K562 (cell line): ENCODE measurements around the gene ZNF485. TPM values are rescaled to one million over a fixed set of nuclear protein-coding genes. Genes with fewer than 3 reads are reported as not detected.

Experiments used
- ATAC-seq: fragments of 200-7000 bp; cut with Tn5 transposase; 3 replicates; pipeline ENCODE4 v1.9.1; 2020; ENCODE audit warnings: moderate library complexity
- BruUV-seq: library from RNA; stranded (reverse); fragments of 400-500 nt; replicated peaks from 2 replicates; lab custom pipeline; 2021; lab: Mats Ljungman, UMichigan
- CTCF ChIA-PET: fragments of 300-600 bp; formaldehyde crosslinking; extraction: SDS; loops from one replicate; lab custom pipeline; 2021; ENCODE audit warnings: low intra/inter-chr PET ratio; lab: Yijun Ruan, JAX
- POLR2A ChIA-PET: fragments of 300-600, 350-650 bp; sonication (Branson Sonifier 250); formaldehyde crosslinking; extraction: SDS; loops from one replicate; lab custom pipeline; 2021; ENCODE audit warnings: antibody characterized with exemption, inconsistent platforms; lab: Yijun Ruan, JAX
- DNase-seq, 4 experiments: peaks; one replicate each; pipeline versions ENCODE4 v3.0.0 to v3.0.0-alpha.2; 2011 to 2018; ENCODE audit warnings: low spot score in 3 of 4, mixed read lengths in 3 of 4; ENCODE audit errors: extremely low read depth in 1 of 4
- FAIRE-seq: peaks from 2 replicates; lab custom pipeline; 2011; peaks lifted over from hg19 to GRCh38; lab: Jason Lieb, UNC
- H2AFZ ChIP-seq: 2 replicates; pipeline ENCODE4 v1.6.0; 2011; ENCODE audit warnings: low read depth, low read length, control low read depth, inconsistent platforms
- H3K27ac ChIP-seq: fragments of 200-600 bp; 3 replicates; pipeline ENCODE4 v1.8.0; 2011; ENCODE audit warnings: low read depth, mild to moderate bottlenecking, control low read depth, inconsistent platforms, low read length, moderate library complexity, mixed read lengths; ENCODE audit errors: extremely low read depth
- H3K27me3 ChIP-seq, 2 experiments: fragments of 300-600 bp in 1 of 2; 2 replicates in 1 of 2; 3 replicates in 1 of 2; pipeline versions ENCODE4 v1.6.0 to v1.8.0; 2011; ENCODE audit warnings: inconsistent platforms in 2 of 2, low read length in 2 of 2, mild to moderate bottlenecking in 1 of 2, mixed read lengths in 1 of 2, moderate library complexity in 1 of 2; ENCODE audit not compliant: control insufficient read depth in 2 of 2, insufficient read depth in 2 of 2
- H3K36me3 ChIP-seq: fragments of 300-600 bp; 3 replicates; pipeline ENCODE4 v1.8.0; 2011; ENCODE audit warnings: mild to moderate bottlenecking, low read length, inconsistent platforms; ENCODE audit not compliant: control insufficient read depth, insufficient read depth
- H3K4me1 ChIP-seq, 2 experiments: fragments of 200-600 bp in 1 of 2; replicated peaks in 1 of 2; 2 replicates in 1 of 2; 3 replicates in 1 of 2; pipeline versions ENCODE4 v1.5.1 to v1.8.0; 2011; ENCODE audit warnings: inconsistent platforms in 2 of 2, low read length in 2 of 2, mild to moderate bottlenecking in 1 of 2, mixed read lengths in 1 of 2, moderate library complexity in 1 of 2; ENCODE audit not compliant: control insufficient read depth in 2 of 2, insufficient read depth in 2 of 2
- H3K4me2 ChIP-seq: 2 replicates; pipeline ENCODE4 v1.6.1; 2011; ENCODE audit warnings: low read length, control low read depth, inconsistent platforms, mixed read lengths; ENCODE audit not compliant: insufficient read depth
- H3K4me3 ChIP-seq: fragments of 200-600 bp; sonication (generic), shearing (Covaris generic); 2 replicates; pipeline ENCODE4 v1.5.1; 2016; ENCODE audit warnings: control low read depth, inconsistent platforms
- H3K79me2 ChIP-seq: fragments of 200-600 bp; 3 replicates; pipeline ENCODE4 v1.8.0; 2011; ENCODE audit warnings: low read length, inconsistent platforms; ENCODE audit not compliant: control insufficient read depth, insufficient read depth
- H3K9ac ChIP-seq, 2 experiments: 2 replicates each; pipeline versions ENCODE4 v1.6.0 to v1.6.1; 2011; ENCODE audit warnings: low read depth in 2 of 2, low read length in 2 of 2, control low read depth in 1 of 2, inconsistent platforms in 1 of 2, mild to moderate bottlenecking in 1 of 2, mixed read lengths in 1 of 2; ENCODE audit not compliant: insufficient read depth in 1 of 2
- H3K9me1 ChIP-seq: one replicate; pipeline ENCODE4 v1.6.0; 2011; ENCODE audit warnings: inconsistent platforms, mild to moderate bottlenecking, low read length, moderate library complexity; ENCODE audit not compliant: control insufficient read depth, insufficient read depth
- H3K9me3 ChIP-seq: replicated peaks from 2 replicates; pipeline ENCODE4 v1.5.1; 2011; ENCODE audit warnings: low read depth, low read length, inconsistent platforms; ENCODE audit not compliant: control insufficient read depth, insufficient read depth
- H4K20me1 ChIP-seq: replicated peaks from 2 replicates; pipeline ENCODE4 v1.6.1; 2011; ENCODE audit warnings: low read length, inconsistent platforms, mixed read lengths; ENCODE audit not compliant: control insufficient read depth, insufficient read depth
- CSDE1 ChIP-seq, 2 experiments: fragments of 450-650 bp; IDR thresholded peaks; 2 replicates each; pipeline ENCODE4 v1.6.1; 2016; ENCODE audit warnings: mild to moderate bottlenecking in 1 of 2
- ELF4 ChIP-seq: fragments of 450-650 bp; formaldehyde crosslinking; IDR thresholded peaks from 2 replicates; pipeline ENCODE4 v1.4.0; 2022; ENCODE audit warnings: missing genetic modification characterization
- HIVEP1 ChIP-seq: fragments of 250-450 bp; sonication (Bioruptor Pico); IDR thresholded peaks from 2 replicates; pipeline ENCODE4 v1.4.0; 2020; ENCODE audit warnings: mild to moderate bottlenecking
- MBD2 ChIP-seq: sonication (generic); IDR thresholded peaks from 2 replicates; pipeline ENCODE4 v1.6.1; 2016; ENCODE audit warnings: low read depth, borderline replicate concordance
- NONO ChIP-seq, 2 experiments: fragments of 200-400 bp in 1 of 2; fragments of 450-650 bp in 1 of 2; formaldehyde crosslinking in 1 of 2; IDR thresholded peaks; 2 replicates each; pipeline ENCODE4 v1.6.1; 2017; ENCODE audit warnings: low read depth in 2 of 2, mild to moderate bottlenecking in 2 of 2, moderate library complexity in 2 of 2, low read length in 1 of 2
- SMAD4 ChIP-seq: fragments of 250-450 bp; sonication (Bioruptor Pico); conservative IDR thresholded peaks from 2 replicates; pipeline ENCODE4 v1.8.0; 2021; ENCODE audit warnings: inconsistent platforms, mild to moderate bottlenecking, moderate library complexity
- TAF7 ChIP-seq: fragments of 450-650 bp; IDR thresholded peaks from 2 replicates; pipeline ENCODE4 v1.6.1; 2016; ENCODE audit warnings: missing genetic modification characterization, missing compliant biosample characterization
- TRIM28 ChIP-seq: fragments of 450-650 bp; IDR thresholded peaks from 2 replicates; pipeline ENCODE4 v1.6.1; 2017
- WGBS: fragments of 100-300 bp; shearing (Covaris generic); methylation state at CpG from one replicate; pipeline ENCODE4 v1.1.6; 2016; ENCODE audit warnings: low coverage, mixed read lengths; ENCODE audit not compliant: insufficient coverage; ENCODE audit errors: missing lambda C conversion rate; 5-methylcytosine and 5-hydroxymethylcytosine counted together
- in situ Hi-C: fragments of 300-500 bp; cut with MboI; formaldehyde crosslinking; loops from 4 replicates; pipeline ENCODE4 v1.15.0; 2018; ENCODE audit warnings: inconsistent platforms, mixed read lengths
- intact Hi-C: fragments of 100-400 bp; cut with micrococcal nuclease; formaldehyde crosslinking; loops from 2 replicates; pipeline ENCODE4 v1.14.2; 2022
- polyA plus RNA-seq, 8 experiments: library from polyadenylated mRNA; depleted of rRNA in 4 of 8; stranded (reverse) in 5 of 8; unstranded in 3 of 8; fragments of >200 nt; fragmentation: Nextera tagmentation in 2 of 8; fragmentation: Illumina TruSeq in 1 of 8; extraction: Ambion mirVana in 2 of 8; extraction: Trizol in 1 of 8; gene quantifications; 2 replicates each; pipeline versions ENCODE4 v1.2.1 to v1.2.3, GENCODE V29; 2011 to 2014; ENCODE audit warnings: inconsistent platforms in 1 of 8, missing spikeins in 1 of 8
- total RNA-seq, 7 experiments: library from RNA; depleted of rRNA in 6 of 7; stranded (reverse); fragments of >200 nt in 6 of 7; fragmentation: Illumina TruSeq in 2 of 7; extraction: Trizol in 2 of 7; gene quantifications; 2 replicates each; pipeline versions ENCODE4 v1.2.1 to v1.2.3, GENCODE V29; 2011 to 2021; ENCODE audit warnings: low replicate concordance in 1 of 7
- TF ChIP-seq, protein P1 (sequence below): fragments of 450-650 bp; IDR thresholded peaks from 2 replicates; pipeline ENCODE4 v1.6.1; 2018; ENCODE audit not compliant: partially characterized antibody
- TF ChIP-seq, protein P2 (sequence below): fragments of 450-650 bp; IDR thresholded peaks from 2 replicates; pipeline ENCODE4 v1.6.1; 2016
- TF ChIP-seq, protein P3 (sequence below): fragments of 250-450 bp; sonication (Bioruptor Pico); IDR thresholded peaks from 2 replicates; pipeline ENCODE4 v1.8.0; 2022; ENCODE audit warnings: inconsistent platforms, mild to moderate bottlenecking, moderate library complexity, borderline replicate concordance
- TF ChIP-seq, protein P4 (sequence below), 2 experiments: fragments of 450-650 bp in 1 of 2; sonication (generic) in 1 of 2; formaldehyde crosslinking; conservative IDR thresholded peaks; 2 replicates each; pipeline versions ENCODE4 v1.4.0 to v1.8.1; 2020 to 2022; ENCODE audit warnings: mild to moderate bottlenecking in 1 of 2, missing genetic modification reagents in 1 of 2

The ZNF485 gene
- total and polyA plus RNA-seq, 9 of the 15 experiments (the other 6 are each of a cell fraction or from before 2014, with no cell fraction given), result 8.0 to 18.7 (median 11.9) TPM

DNA sequence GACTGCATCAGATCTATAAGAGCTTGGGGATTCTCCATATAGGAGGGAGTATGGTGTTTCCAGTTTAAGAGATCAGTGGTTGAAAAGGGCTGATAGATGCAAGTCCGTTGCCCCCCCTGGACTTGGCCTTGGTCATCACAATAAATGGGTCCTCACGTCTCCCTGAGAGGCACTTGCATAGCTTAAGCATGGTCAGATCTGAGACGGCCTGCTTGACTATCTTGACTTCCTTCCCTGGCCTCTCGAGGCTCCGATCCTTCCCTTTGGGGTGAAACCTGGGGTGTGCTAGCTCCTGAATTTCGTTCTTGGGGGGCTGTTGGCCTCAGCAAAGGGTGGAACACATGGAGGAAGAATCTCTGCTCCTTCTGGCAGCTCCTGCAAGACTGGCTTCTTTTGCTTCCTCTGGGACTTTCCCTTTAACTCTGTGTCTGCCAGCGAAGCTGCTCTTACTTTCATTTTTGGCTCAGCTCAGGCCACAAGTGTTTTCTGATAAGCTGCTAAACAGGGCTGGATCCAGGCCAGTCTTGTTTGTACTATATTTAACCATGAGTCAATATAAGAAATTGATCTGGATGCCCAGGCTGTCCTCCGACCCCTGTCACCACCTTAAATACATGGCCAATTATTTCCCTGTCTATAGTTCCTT is 11.2 kb upstream of the ZNF485 start (continued):
- TF ChIP-seq MBD2 (no peak), SMAD4 (CRISPR knock-in tag) (no peak), CSDE1 (IDR thresholded peaks at IDR 0.05) (no peak), ELF4 (CRISPR knock-in tag) (no peak), NONO (IDR thresholded peaks at IDR 0.05; ENCODE audit: low read depth in 2 of 2, low read length in 1 of 2) (no peak), TAF7 (tag) (0 out of 2 replicates have a peak, but pooled peaks have one; percentile 15)

DNA sequence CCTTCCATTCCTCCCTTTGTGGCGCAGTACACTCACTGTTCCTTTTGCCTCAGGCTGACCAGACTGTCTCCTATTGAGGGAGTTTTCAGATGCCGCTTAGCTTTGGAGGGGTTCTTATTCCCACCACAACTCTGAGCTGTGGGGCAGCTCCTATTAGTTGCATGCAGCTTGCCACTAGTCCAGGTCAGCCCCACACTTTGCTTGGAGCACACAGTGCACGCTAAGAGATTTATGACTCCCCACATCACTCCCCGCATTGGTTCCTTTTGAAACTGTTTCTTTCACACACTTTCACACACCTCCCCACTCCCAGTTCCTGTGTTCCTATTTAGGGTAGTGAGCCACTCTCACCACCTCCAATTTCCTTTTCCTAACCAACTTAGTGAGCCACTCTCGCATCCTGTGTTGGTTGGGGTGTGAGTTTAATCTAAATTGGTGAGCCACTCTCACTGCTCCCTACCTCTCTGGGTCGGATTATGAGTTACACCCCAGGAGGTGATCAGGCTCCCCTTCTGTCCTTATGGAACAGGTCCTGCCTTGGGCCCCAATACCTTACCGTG is 10.4 kb upstream of the ZNF485 start:
- POLR2A ChIA-PET, result interaction anchor here (0.8 to 2.4 kb wide), 3 partner anchors 10 to 56 kb away, joined by 3 to 12 read pairs (median 4); no protein-coding TSS in a partner anchor
- Histone ChIP-seq H3K4me1 (peaks cover 11 to 19% of the 10 kb centered on the region in 2 experiments), H3K9ac (peak overlapping the region; percentile 46 to 68; a peak in 3 of 4 replicates), H3K79me2 (no peaks in the 10 kb centered on the region), H3K4me2 (peak overlapping the region; percentile 82), H3K27me3 (no peaks in the 10 kb centered on the region), H3K9me1 (no peaks in the 10 kb centered on the region), H3K4me3 (no peak overlapping the region), H4K20me1 (no peaks in the 10 kb centered on the region), H3K36me3 (no peaks in the 10 kb centered on the region), H3K27ac (no peak overlapping the region), H3K9me3 (peaks cover 11% of the 10 kb centered on the region), H2AFZ (peak overlapping the region; percentile 93)
- BruUV-seq, result no TSS peak
- FAIRE-seq (no peak), ATAC-seq (peak; percentile 65), DNase-seq (no peak)
- CTCF ChIA-PET, result no interaction called here
- intact Hi-C loops, result no loop called here
- WGBS, result 36% methylated on average over 7 of the region's 7 CpGs
- in situ Hi-C loops, result no loop called here
- TF ChIP-seq, protein P1, sequence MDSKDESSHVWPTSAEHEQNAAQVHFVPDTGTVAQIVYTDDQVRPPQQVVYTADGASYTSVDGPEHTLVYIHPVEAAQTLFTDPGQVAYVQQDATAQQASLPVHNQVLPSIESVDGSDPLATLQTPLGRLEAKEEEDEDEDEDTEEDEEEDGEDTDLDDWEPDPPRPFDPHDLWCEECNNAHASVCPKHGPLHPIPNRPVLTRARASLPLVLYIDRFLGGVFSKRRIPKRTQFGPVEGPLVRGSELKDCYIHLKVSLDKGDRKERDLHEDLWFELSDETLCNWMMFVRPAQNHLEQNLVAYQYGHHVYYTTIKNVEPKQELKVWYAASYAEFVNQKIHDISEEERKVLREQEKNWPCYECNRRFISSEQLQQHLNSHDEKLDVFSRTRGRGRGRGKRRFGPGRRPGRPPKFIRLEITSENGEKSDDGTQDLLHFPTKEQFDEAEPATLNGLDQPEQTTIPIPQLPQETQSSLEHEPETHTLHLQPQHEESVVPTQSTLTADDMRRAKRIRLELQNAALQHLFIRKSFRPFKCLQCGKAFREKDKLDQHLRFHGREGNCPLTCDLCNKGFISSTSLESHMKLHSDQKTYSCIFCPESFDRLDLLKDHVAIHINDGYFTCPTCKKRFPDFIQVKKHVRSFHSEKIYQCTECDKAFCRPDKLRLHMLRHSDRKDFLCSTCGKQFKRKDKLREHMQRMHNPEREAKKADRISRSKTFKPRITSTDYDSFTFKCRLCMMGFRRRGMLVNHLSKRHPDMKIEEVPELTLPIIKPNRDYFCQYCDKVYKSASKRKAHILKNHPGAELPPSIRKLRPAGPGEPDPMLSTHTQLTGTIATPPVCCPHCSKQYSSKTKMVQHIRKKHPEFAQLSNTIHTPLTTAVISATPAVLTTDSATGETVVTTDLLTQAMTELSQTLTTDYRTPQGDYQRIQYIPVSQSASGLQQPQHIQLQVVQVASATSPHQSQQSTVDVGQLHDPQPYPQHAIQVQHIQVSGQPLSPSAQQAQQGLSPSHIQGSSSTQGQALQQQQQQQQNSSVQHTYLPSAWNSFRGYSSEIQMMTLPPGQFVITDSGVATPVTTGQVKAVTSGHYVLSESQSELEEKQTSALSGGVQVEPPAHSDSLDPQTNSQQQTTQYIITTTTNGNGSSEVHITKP, result peak; percentile 66
- TF ChIP-seq, protein P2, sequence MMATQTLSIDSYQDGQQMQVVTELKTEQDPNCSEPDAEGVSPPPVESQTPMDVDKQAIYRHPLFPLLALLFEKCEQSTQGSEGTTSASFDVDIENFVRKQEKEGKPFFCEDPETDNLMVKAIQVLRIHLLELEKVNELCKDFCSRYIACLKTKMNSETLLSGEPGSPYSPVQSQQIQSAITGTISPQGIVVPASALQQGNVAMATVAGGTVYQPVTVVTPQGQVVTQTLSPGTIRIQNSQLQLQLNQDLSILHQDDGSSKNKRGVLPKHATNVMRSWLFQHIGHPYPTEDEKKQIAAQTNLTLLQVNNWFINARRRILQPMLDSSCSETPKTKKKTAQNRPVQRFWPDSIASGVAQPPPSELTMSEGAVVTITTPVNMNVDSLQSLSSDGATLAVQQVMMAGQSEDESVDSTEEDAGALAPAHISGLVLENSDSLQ, result peak; percentile 50
- TF ChIP-seq, protein P3, sequence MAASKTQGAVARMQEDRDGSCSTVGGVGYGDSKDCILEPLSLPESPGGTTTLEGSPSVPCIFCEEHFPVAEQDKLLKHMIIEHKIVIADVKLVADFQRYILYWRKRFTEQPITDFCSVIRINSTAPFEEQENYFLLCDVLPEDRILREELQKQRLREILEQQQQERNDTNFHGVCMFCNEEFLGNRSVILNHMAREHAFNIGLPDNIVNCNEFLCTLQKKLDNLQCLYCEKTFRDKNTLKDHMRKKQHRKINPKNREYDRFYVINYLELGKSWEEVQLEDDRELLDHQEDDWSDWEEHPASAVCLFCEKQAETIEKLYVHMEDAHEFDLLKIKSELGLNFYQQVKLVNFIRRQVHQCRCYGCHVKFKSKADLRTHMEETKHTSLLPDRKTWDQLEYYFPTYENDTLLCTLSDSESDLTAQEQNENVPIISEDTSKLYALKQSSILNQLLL (CRISPR knock-in tag), result no peak
- TF ChIP-seq HIVEP1 (no peak), TRIM28 (no peak)
- TF ChIP-seq, protein P4, sequence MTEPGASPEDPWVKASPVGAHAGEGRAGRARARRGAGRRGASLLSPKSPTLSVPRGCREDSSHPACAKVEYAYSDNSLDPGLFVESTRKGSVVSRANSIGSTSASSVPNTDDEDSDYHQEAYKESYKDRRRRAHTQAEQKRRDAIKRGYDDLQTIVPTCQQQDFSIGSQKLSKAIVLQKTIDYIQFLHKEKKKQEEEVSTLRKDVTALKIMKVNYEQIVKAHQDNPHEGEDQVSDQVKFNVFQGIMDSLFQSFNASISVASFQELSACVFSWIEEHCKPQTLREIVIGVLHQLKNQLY (CRISPR knock-in tag; conservative IDR thresholded peaks at IDR 0.05), result no peak
